Suprapubic skin (tissue), 4 donors: ENCODE results near the gene MYADML2. TPM values are rescaled to one million over a fixed set of nuclear protein-coding genes. Genes with fewer than 3 reads are reported as not detected.

Experiments
- DNase-seq, 2 donors: peaks; one replicate each; pipeline ENCODE4 v3.0.0-alpha.2; 2019; ENCODE audit warnings: low spot score in 2 of 2
- H3K27ac ChIP-seq: fragments of 200-600 bp; sonication (generic); one replicate; pipeline ENCODE4 v1.5.1; 2019
- H3K27me3 ChIP-seq: fragments of 200-600 bp; sonication (generic); one replicate; pipeline ENCODE4 v1.5.1; 2019
- H3K36me3 ChIP-seq: fragments of 200-600 bp; sonication (generic); one replicate; pipeline ENCODE4 v1.5.1; 2019
- H3K4me1 ChIP-seq: fragments of 200-600 bp; sonication (generic); one replicate; pipeline ENCODE4 v1.5.1; 2019
- H3K4me3 ChIP-seq: fragments of 200-600 bp; sonication (generic); one replicate; pipeline ENCODE4 v1.5.1; 2019; ENCODE audit warnings: mild to moderate bottlenecking
- H3K9me3 ChIP-seq: fragments of 200-600 bp; sonication (generic); one replicate; pipeline ENCODE4 v1.5.1; 2019
- CTCF ChIP-seq, 2 donors: fragments of 200-600 bp in 1 of 2; fragments of 450-650 bp in 1 of 2; sonication (generic) in 1 of 2; IDR thresholded peaks; one replicate each; pipeline ENCODE4 v1.5.1; 2016 to 2019; ENCODE audit warnings: antibody characterized with exemption in 2 of 2, mild to moderate bottlenecking in 1 of 2, moderate library complexity in 1 of 2
- EP300 ChIP-seq: sonication (generic); formaldehyde crosslinking; IDR thresholded peaks from one replicate; pipeline ENCODE4 v1.6.1; 2017; ENCODE audit warnings: antibody characterized with exemption
- POLR2A ChIP-seq, 2 donors: fragments of 450-650 bp; IDR thresholded peaks; one replicate each; pipeline ENCODE4 v1.6.1; 2017; ENCODE audit warnings: antibody characterized with exemption in 2 of 2, mild to moderate bottlenecking in 2 of 2, moderate library complexity in 2 of 2
- POLR2AphosphoS5 ChIP-seq, 3 donors: sonication (generic); formaldehyde crosslinking; IDR thresholded peaks; one replicate each; pipeline ENCODE4 v1.6.1; 2017; ENCODE audit warnings: antibody characterized with exemption in 3 of 3
- WGBS: methylation state at CpG from one replicate; pipeline ENCODE4 v1.1.5; 2018; 5-methylcytosine and 5-hydroxymethylcytosine counted together
- total RNA-seq, 4 donors: library from RNA; depleted of rRNA; stranded (reverse); fragments of >200 nt; gene quantifications; one replicate each; pipeline ENCODE4 v1.1.0, GENCODE V29; 2016

MYADML2 gene
- total RNA-seq, 4 donors from 2014 or later = not detected

DNA sequence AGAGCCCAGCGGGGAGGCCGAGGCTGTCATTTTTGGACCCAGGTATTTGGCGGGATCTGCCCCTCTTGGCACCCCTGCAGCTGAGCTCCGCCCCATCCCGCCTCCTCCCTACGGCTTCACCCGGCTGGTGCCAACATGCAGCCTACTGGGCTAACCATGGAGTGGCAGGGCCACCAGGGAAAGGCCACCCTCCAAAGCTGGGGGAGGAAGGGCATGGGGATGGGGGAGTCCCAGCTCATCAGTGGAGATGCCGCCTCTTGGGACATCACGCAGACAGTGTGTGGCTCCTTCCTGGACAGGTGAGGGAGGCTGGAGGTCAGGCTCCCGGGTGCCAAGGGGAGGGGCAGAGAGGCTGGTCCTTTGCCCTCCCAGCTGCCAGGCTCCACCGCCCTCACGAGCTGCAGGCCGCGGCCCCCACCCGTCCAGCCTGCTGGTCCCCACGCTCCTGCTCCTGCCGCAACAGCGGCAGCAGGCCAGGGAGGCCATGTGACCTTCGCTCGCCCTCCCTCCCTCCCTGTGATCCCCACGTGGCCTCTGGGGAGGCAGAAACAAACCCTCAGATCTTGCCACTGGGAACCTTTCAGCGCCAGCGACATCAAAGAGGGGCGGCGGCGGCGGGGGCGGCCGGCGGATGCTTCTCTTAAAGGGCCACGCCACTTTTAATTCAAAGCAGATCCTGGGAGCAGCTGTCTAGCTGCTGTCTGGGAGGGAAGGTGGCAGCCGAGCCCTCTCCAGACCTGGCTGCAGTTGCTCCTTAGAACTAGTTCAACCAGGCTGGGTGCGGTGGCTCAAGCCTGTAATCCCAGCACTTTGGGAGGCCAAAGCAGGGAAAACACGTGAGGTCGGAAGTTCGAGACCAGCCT is 20.7 kb upstream of the MYADML2 start:
- H3K27me3 ChIP-seq = peaks cover 16% of the 10 kb centered on the region
- H3K36me3 ChIP-seq = no peaks in the 10 kb centered on the region
- H3K27ac ChIP-seq = peak overlapping the region; percentile 33
- 8% methylated on average over 28 of the region's 36 CpGs for WGBS
- H3K4me3 ChIP-seq = peak overlapping the region; percentile 24
- H3K9me3 ChIP-seq = no peaks in the 10 kb centered on the region
- no peak for TF ChIP-seq POLR2A (IDR thresholded peaks at IDR 0.05)
- no peak for TF ChIP-seq EP300
- TF ChIP-seq POLR2AphosphoS5 (IDR thresholded peaks at IDR 0.05) = no peak
- no peak for TF ChIP-seq CTCF (IDR thresholded peaks at IDR 0.05)
- H3K4me1 ChIP-seq = peaks cover 29% of the 10 kb centered on the region
- DNase-seq = peak; percentile 88 to 89

GRCh38 chr17:81967244-81967532 is 20.2 kb upstream of the MYADML2 start:
- DNase-seq = no peak
- H3K27me3 ChIP-seq = peaks cover 22% of the 10 kb centered on the region
- 40% methylated on average over 1 of the region's 5 CpGs for WGBS
- TF ChIP-seq EP300 (no peak), CTCF (IDR thresholded peaks at IDR 0.05) (no peak), POLR2AphosphoS5 (IDR thresholded peaks at IDR 0.05) (no peak), POLR2A (IDR thresholded peaks at IDR 0.05) (no peak)
- peaks cover 31% of the 10 kb centered on the region for H3K4me1 ChIP-seq
- H3K36me3 ChIP-seq = no peaks in the 10 kb centered on the region
- no peak overlapping the region for H3K27ac ChIP-seq
- no peaks in the 10 kb centered on the region for H3K9me3 ChIP-seq
- no peak overlapping the region for H3K4me3 ChIP-seq

DNA sequence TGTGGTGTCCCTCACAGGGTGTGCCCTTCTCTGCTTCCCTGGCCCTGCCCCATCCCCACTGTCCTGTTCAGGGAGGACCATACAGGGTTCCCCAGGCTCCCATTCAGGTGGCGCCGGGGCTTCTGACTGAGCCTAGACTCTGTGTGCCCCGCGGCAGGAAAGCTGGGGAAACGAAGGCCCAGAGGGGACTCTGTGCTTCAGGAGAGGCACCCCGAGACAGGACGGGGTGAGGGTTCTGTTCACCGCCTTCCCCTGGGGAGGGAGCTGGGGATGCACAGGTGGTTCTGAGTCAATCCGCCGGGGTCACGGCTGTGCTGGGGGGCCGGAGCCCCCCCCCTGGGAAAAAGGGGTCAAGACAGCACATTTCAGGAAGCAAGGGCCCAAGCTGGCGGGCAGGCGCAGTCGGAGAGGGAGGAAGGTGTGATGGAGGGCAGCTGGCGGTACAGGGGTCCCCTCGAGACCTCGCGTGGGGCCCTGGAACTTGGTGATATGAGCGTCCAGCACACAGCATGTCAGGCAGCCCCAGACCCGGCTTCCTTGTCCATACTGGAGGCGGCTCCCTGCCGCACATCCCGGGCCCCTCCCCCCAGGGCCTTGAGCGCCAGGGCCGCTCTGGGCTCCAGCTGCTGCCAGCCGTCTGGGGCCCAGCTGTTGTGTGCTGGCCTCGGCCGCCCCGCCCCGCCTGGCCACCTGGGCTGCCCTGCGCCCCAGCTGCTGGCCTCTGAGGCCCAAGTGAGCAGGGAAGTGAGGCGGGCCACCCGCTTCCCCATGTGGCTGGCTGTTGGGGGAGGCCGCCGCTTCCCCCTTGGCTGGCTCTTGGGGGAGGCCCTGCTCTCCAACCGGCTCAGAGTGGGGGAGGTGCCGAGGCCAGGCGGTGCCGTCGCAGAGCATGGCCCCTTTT is 19.6 kb upstream of the MYADML2 start:
- Histone ChIP-seq H3K27ac (no peak overlapping the region), H3K4me1 (peaks cover 37% of the 10 kb centered on the region), H3K9me3 (no peaks in the 10 kb centered on the region), H3K36me3 (no peaks in the 10 kb centered on the region), H3K4me3 (no peak overlapping the region), H3K27me3 (peaks cover 28% of the 10 kb centered on the region)
- no peak for TF ChIP-seq EP300
- TF ChIP-seq CTCF (IDR thresholded peaks at IDR 0.05) = no peak
- no peak for TF ChIP-seq POLR2A (IDR thresholded peaks at IDR 0.05)
- TF ChIP-seq POLR2AphosphoS5 (IDR thresholded peaks at IDR 0.05) = no peak
- no peak for DNase-seq
- WGBS = 62% methylated on average over 23 of the region's 41 CpGs

DNA sequence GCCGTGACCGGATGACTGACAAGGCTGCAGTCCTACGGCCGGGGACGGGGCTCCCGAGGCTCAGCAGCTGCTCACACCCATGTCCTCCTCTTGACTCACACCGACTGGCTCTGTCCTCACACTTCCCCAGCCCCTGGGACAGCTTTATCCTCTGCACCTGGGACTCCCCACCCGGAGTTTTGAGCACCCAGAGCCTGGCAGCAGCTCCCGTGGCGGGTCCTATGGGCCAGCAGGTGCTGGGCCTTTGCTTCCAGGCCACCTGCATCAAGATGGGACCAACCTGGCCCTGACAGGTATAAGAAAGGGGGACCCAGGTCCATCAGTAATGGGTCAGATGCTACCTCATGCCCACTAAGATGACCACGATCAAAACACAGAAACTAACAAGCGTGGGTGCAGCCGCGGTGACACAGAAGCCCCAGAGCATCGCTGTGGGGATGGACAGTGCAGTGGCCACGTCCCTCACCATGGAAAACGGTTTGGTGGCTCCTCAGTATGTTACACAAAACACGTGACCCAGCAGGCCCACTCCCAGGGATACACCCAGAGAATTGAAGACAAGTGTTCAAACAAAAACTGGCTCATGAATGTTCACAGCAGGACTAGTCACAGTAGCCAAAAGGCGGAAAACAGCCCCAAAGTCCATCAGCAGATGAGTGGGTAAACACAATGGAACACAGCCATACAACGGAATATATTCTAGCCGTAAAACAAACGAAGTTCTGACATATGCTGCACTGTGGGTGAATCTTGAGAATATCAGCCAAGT is 17.2 kb upstream of the MYADML2 start:
- H3K27ac ChIP-seq = no peak overlapping the region
- no peak for DNase-seq
- 68% methylated on average over 21 of the region's 22 CpGs for WGBS
- no peaks in the 10 kb centered on the region for H3K36me3 ChIP-seq
- peaks cover 51% of the 10 kb centered on the region for H3K27me3 ChIP-seq
- no peaks in the 10 kb centered on the region for H3K9me3 ChIP-seq
- no peak overlapping the region for H3K4me3 ChIP-seq
- H3K4me1 ChIP-seq = peaks cover 57% of the 10 kb centered on the region
- TF ChIP-seq POLR2A (IDR thresholded peaks at IDR 0.05) = no peak
- TF ChIP-seq POLR2AphosphoS5 (IDR thresholded peaks at IDR 0.05) = no peak
- TF ChIP-seq EP300 = no peak
- no peak for TF ChIP-seq CTCF (IDR thresholded peaks at IDR 0.05)
